ENCODE measurements around the gene NRTN. TPM values are rescaled to one million over a fixed set of nuclear protein-coding genes. Genes with fewer than 3 reads are reported as not detected.
"Not testable (repeated sequence)": the region's sequence is repeated elsewhere in the genome, so short reads cannot be mapped to it uniquely, and the experiment has no call there.

The NRTN gene
- total RNA-seq, 4 donors from 2014 or later: 1.1 to 3.8 (median 1.4) TPM

GRCh38 chr19:5850189-5850588, 45.3 kb downstream of the NRTN start:
- no peaks in the 10 kb centered on the region for H3K27me3 ChIP-seq
- peak overlapping the region; percentile 58 to 91 (median 85) for H3K27ac ChIP-seq
- H3K36me3 ChIP-seq: peaks cover 0 to 5% (median 0%) of the 10 kb centered on the region in 3 donors
- intact Hi-C loops (cut with DNase I): no loop called here
- H3K4me1 ChIP-seq: peaks cover 0 to 26% (median 5%) of the 10 kb centered on the region in 3 donors
- no peak for DNase-seq
- peak overlapping the region; percentile 4 to 46 (median 38) for H3K4me3 ChIP-seq
- 49 to 71% methylated on average over 4 to 5 of the region's 6 CpGs for WGBS, 2 donors
- TF ChIP-seq POLR2A (IDR thresholded peaks at IDR 0.05) (no peak), CTCF (IDR thresholded peaks at IDR 0.05) (no peak)
- H3K9me3 ChIP-seq: no peaks in the 10 kb centered on the region

- Histone ChIP-seq H3K4me1 (peaks cover 0 to 26% (median 5%) of the 10 kb centered on the region in 3 donors), H3K27ac (peak overlapping the region; percentile 74 to 91 (median 85)), H3K36me3 (peaks cover 0 to 1% (median 0%) of the 10 kb centered on the region in 3 donors), H3K9me3 (no peaks in the 10 kb centered on the region), H3K4me3 (peak overlapping the region; percentile 29 to 46 (median 43)), H3K27me3 (no peaks in the 10 kb centered on the region)
- intact Hi-C loops (cut with DNase I): no loop called here
- 0 to 10% methylated on average over 3 to 4 of the region's 5 CpGs for WGBS, 2 donors
- no peak for DNase-seq
- no peak for TF ChIP-seq POLR2A (IDR thresholded peaks at IDR 0.05)
- TF ChIP-seq CTCF (IDR thresholded peaks at IDR 0.05): no peak
Measured at GRCh38 chr19:5850743-5851293, 46.0 kb downstream of the NRTN start.

GRCh38 chr19:5851302-5851701, 46.4 kb downstream of the NRTN start, which contains the start of gene FUT3:
Gene FUT3 (minus strand): TSS chr19:5851449.
- DNase-seq: no peak
- TF ChIP-seq CTCF (IDR thresholded peaks at IDR 0.05): no peak
- no peak for TF ChIP-seq POLR2A (IDR thresholded peaks at IDR 0.05)
- H3K9me3 ChIP-seq: no peaks in the 10 kb centered on the region
- H3K4me3 ChIP-seq: peak within 1 kb of the TSS; percentile 29 to 46 (median 43)
- no peaks in the 10 kb centered on the region for H3K27me3 ChIP-seq
- intact Hi-C loops (cut with DNase I): no loop called here
- H3K4me1 ChIP-seq: peaks cover 0 to 26% (median 5%) of the 10 kb centered on the region in 3 donors
- H3K27ac ChIP-seq: peak within 1 kb of the TSS; percentile 74 to 91 (median 85)
- 43 to 82% methylated on average over 3 to 10 of the region's 10 CpGs for WGBS, 2 donors
- H3K36me3 ChIP-seq: no peaks in the 10 kb centered on the region

GRCh38 chr19:5854121-5854520, 49.3 kb downstream of the NRTN start:
- H3K27me3 ChIP-seq; H3K36me3 ChIP-seq; H3K9me3 ChIP-seq; H3K27ac ChIP-seq; intact Hi-C loops (cut with DNase I); DNase-seq; H3K4me3 ChIP-seq: not testable (repeated sequence)
- WGBS, 2 donors: 68 to 75% methylated on average over 5 to 10 of the region's 10 CpGs
- peaks cover 0 to 26% (median 5%) of the 10 kb centered on the region in 3 donors for H3K4me1 ChIP-seq

GRCh38 chr19:5855151-5855550, 50.3 kb downstream of the NRTN start:
- intact Hi-C loops (cut with DNase I); H3K9me3 ChIP-seq: not testable (repeated sequence)
- WGBS, 2 donors: 84 to 87% methylated on average over 9 of the region's 9 CpGs

GRCh38 chr19:5857203-5858081, 52.6 kb downstream of the NRTN start:
- Histone ChIP-seq H3K27ac (peak overlapping the region in 2 of 4 donors; percentile 30 to 46), H3K4me3 (no peak overlapping the region), H3K4me1 (no peaks in the 10 kb centered on the region), H3K27me3 (peaks cover 0 to under 1% (median 0%) of the 10 kb centered on the region in 4 donors), H3K9me3 (no peaks in the 10 kb centered on the region), H3K36me3 (no peaks in the 10 kb centered on the region)
- 69 to 81% methylated on average over 17 to 18 of the region's 18 CpGs for WGBS, 2 donors
- DNase-seq: no peak
- intact Hi-C loops (cut with DNase I): no loop called here
- no peak for TF ChIP-seq POLR2A (IDR thresholded peaks at IDR 0.05)
- no peak for TF ChIP-seq CTCF (IDR thresholded peaks at IDR 0.05)

More at GRCh38 chr19:5855151-5855550, 50.3 kb downstream of the NRTN start:
- not testable (repeated sequence) for H3K36me3 ChIP-seq, H3K27ac ChIP-seq, H3K4me3 ChIP-seq, DNase-seq, H3K27me3 ChIP-seq
- H3K4me1 ChIP-seq: peaks cover 0 to 21% (median 5%) of the 10 kb centered on the region in 3 donors

Data from esophagus squamous epithelium (tissue), 5 donors.